Neural crest cell (in vitro differentiated cells): ENCODE data around the gene RPA4. TPM values are rescaled to one million over a fixed set of nuclear protein-coding genes. Genes with fewer than 3 reads are reported as not detected.

Experiments used
- DNase-seq: peaks from one replicate; pipeline ENCODE4 v3.0.0; 2021; ENCODE audit warnings: low read depth, mixed read lengths, low spot score
- H3K27ac Mint-ChIP-seq: one replicate; pipeline ENCODE4 v1.8.0; 2021; ENCODE audit warnings: mild to moderate bottlenecking, mixed read lengths; ENCODE audit not compliant: unreplicated experiment
- H3K27me3 Mint-ChIP-seq: 2 replicates; pipeline ENCODE4 v1.8.0; 2021; ENCODE audit warnings: low read depth, mild to moderate bottlenecking, mixed read lengths
- H3K36me3 Mint-ChIP-seq: 2 replicates; pipeline ENCODE4 v1.8.0; 2021; ENCODE audit warnings: low read depth, mild to moderate bottlenecking, mixed read lengths
- H3K4me1 Mint-ChIP-seq: 2 replicates; pipeline ENCODE4 v1.8.0; 2021; ENCODE audit warnings: mixed read lengths
- H3K4me3 Mint-ChIP-seq: one replicate; pipeline ENCODE4 v1.8.0; 2021; ENCODE audit warnings: mild to moderate bottlenecking, mixed read lengths
- H3K9me3 Mint-ChIP-seq: 2 replicates; pipeline ENCODE4 v1.8.0; 2021; ENCODE audit warnings: mixed read lengths
- CTCF ChIP-seq: fragments of 200-600 bp; sonication (generic); conservative IDR thresholded peaks from 2 replicates; pipeline ENCODE4 v1.5.0; 2021; ENCODE audit warnings: antibody characterized with exemption, mild to moderate bottlenecking
- total RNA-seq: library from RNA; stranded (reverse); gene quantifications from 2 replicates; pipeline ENCODE4 v1.2.1, GENCODE V29; 2021

RPA4 gene
- total RNA-seq, 1 donor from 2014 or later, result 0.44 TPM

- Mint-ChIP-seq H3K27ac (no peak overlapping the region), H3K4me3 (no peak overlapping the region)
- no peak for DNase-seq
These were observed 35.2 kb downstream of the RPA4 start for GRCh38 chrX:96918864-96919263.

DNA sequence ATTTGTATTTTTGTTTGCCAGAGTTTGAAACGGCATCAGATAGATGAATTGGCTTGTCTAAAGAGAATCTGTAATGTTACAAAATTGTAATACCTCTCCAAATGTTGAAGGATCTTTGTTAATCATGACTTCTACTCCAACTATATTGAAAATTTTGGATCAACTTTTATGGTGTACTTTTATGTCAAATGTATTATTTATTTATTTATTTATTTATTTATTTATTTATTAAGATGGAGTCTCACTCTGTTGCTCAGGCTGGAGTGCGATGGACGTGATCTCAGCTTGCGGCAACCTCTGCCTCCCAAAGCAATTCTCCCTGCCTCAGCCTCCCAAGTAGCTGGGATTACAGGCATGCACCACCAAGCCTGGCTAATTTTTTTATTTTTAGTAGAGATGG lies 36.0 kb downstream of the RPA4 start:
- Mint-ChIP-seq H3K36me3 (no peaks in the 10 kb centered on the region), H3K4me3 (no peak overlapping the region), H3K27me3 (no peaks in the 10 kb centered on the region), H3K4me1 (no peaks in the 10 kb centered on the region), H3K27ac (no peak overlapping the region), H3K9me3 (no peaks in the 10 kb centered on the region)
- no peak for TF ChIP-seq CTCF
- no peak for DNase-seq

More at GRCh38 chrX:96918864-96919263, 35.2 kb downstream of the RPA4 start:
- H3K4me1 Mint-ChIP-seq, result peaks cover 4% of the 10 kb centered on the region
- H3K27me3 Mint-ChIP-seq, result no peaks in the 10 kb centered on the region
- TF ChIP-seq CTCF, result no peak
- H3K36me3 Mint-ChIP-seq, result no peaks in the 10 kb centered on the region
- no peaks in the 10 kb centered on the region for H3K9me3 Mint-ChIP-seq

GRCh38 chrX:96924581-96924980 lies 40.9 kb downstream of the RPA4 start:
- Mint-ChIP-seq H3K27me3 (no peaks in the 10 kb centered on the region), H3K27ac (no peak overlapping the region), H3K36me3 (no peaks in the 10 kb centered on the region), H3K4me3 (no peak overlapping the region), H3K9me3 (no peaks in the 10 kb centered on the region), H3K4me1 (no peaks in the 10 kb centered on the region)
- TF ChIP-seq CTCF, result no peak
- DNase-seq, result no peak

DNA sequence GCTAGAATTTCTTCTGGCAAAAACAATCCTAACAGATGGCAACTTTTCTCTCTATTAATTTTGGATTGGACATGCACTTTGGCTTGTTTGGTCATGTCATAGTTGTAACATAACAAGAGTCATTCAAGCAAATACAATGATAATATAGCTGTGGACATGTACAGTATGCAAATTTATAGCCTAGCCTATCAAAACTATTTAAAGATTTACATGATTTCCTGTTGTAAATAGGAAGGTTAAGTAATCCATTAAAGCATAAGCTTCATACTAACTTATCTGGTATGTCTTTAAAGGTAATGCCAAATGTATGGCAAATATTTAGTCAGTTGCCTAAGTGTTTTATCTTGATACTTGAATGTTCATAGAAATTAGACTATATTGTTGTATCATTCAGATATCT lies 45.3 kb downstream of the RPA4 start:
- no peak overlapping the region for H3K4me3 Mint-ChIP-seq
- H3K27ac Mint-ChIP-seq, result no peak overlapping the region
- H3K36me3 Mint-ChIP-seq, result peaks cover 2% of the 10 kb centered on the region
- no peak for DNase-seq
- TF ChIP-seq CTCF, result no peak
- no peaks in the 10 kb centered on the region for H3K9me3 Mint-ChIP-seq
- no peaks in the 10 kb centered on the region for H3K27me3 Mint-ChIP-seq
- no peaks in the 10 kb centered on the region for H3K4me1 Mint-ChIP-seq

Other genes starting within 250 kb of the RPA4 start
- gene DIAPH2, start 199.1 kb upstream of the RPA4 start, total RNA-seq, result 8.4 and 9.0 TPM in 2 replicates